SK-N-SH treated with all-trans-retinoic acid at 6 μM for 48 hours (cell line): ENCODE measurements around the gene EDC3.

Experiments
- ATAC-seq: fragments of 200-7000 bp; cut with Tn5 transposase; 3 replicates; pipeline ENCODE4 v1.9.1; 2020; ENCODE audit warnings: mild to moderate bottlenecking, moderate library complexity
- ARNTL ChIP-seq: fragments of 450-650 bp; formaldehyde crosslinking; IDR thresholded peaks from 2 replicates; pipeline ENCODE4 v1.5.0; 2020; ENCODE audit warnings: low read depth, mild to moderate bottlenecking, moderate library complexity, borderline replicate concordance
- BACH2 ChIP-seq: fragments of 250-450 bp; sonication (Bioruptor Pico); IDR thresholded peaks from 2 replicates; pipeline ENCODE4 v1.9.0; 2021; ENCODE audit warnings: mild to moderate bottlenecking, borderline replicate concordance
- CSDC2 ChIP-seq: fragments of 250-450 bp; sonication (Bioruptor Pico); IDR thresholded peaks from 2 replicates; pipeline ENCODE4 v1.5.0; 2020; ENCODE audit warnings: mild to moderate bottlenecking, moderate library complexity
- CSRNP3 ChIP-seq: fragments of 250-450 bp; sonication (Bioruptor Pico); IDR thresholded peaks from 2 replicates; pipeline ENCODE4 v1.5.1; 2021; ENCODE audit warnings: mild to moderate bottlenecking, moderate library complexity
- ESRRG ChIP-seq: fragments of 250-450 bp; sonication (Bioruptor Pico); IDR thresholded peaks from 2 replicates; pipeline ENCODE4 v1.6.1; 2021; ENCODE audit warnings: mild to moderate bottlenecking
- GLIS3 ChIP-seq: fragments of 250-450 bp; sonication (Bioruptor Pico); IDR thresholded peaks from 2 replicates; pipeline ENCODE4 v1.5.0; 2020; ENCODE audit warnings: mild to moderate bottlenecking, moderate library complexity
- OSR1 ChIP-seq: fragments of 250-450 bp; sonication (Bioruptor Pico); IDR thresholded peaks from 2 replicates; pipeline ENCODE4 v1.8.0; 2022; ENCODE audit warnings: moderate library complexity, mild to moderate bottlenecking, inconsistent platforms
- PATZ1 ChIP-seq: fragments of 250-450 bp; sonication (Bioruptor Pico); IDR thresholded peaks from 2 replicates; pipeline ENCODE4 v1.8.0; 2020; ENCODE audit warnings: mild to moderate bottlenecking, moderate library complexity, borderline replicate concordance
- POU6F1 ChIP-seq: fragments of 250-450 bp; sonication (Bioruptor Pico); IDR thresholded peaks from 2 replicates; pipeline ENCODE4 v1.8.0; 2021; ENCODE audit warnings: low read depth, mild to moderate bottlenecking, moderate library complexity, borderline replicate concordance
- PPARA ChIP-seq: fragments of 250-450 bp; sonication (Bioruptor Pico); IDR thresholded peaks from 2 replicates; pipeline ENCODE4 v1.5.0; 2020; ENCODE audit warnings: mild to moderate bottlenecking, borderline replicate concordance
- RARB ChIP-seq: fragments of 250-450 bp; sonication (Bioruptor Pico); IDR thresholded peaks from 2 replicates; pipeline ENCODE4 v1.8.0; 2021; ENCODE audit warnings: mild to moderate bottlenecking, moderate library complexity
- SNAI2 ChIP-seq: fragments of 250-450 bp; sonication (Bioruptor Pico); IDR thresholded peaks from 2 replicates; pipeline ENCODE4 v1.5.0; 2020; ENCODE audit warnings: mild to moderate bottlenecking, moderate library complexity
- TCF4 ChIP-seq: fragments of 250-450 bp; sonication (Bioruptor Pico); IDR thresholded peaks from 2 replicates; pipeline ENCODE4 v1.8.0; 2021; ENCODE audit warnings: mild to moderate bottlenecking, moderate library complexity, borderline replicate concordance
- TOX ChIP-seq: fragments of 250-450 bp; sonication (Bioruptor Pico); IDR thresholded peaks from 2 replicates; pipeline ENCODE4 v1.8.0; 2021; ENCODE audit warnings: mild to moderate bottlenecking, moderate library complexity, borderline replicate concordance
- ZC3H10 ChIP-seq: fragments of 250-450 bp; sonication (Bioruptor Pico); IDR thresholded peaks from 2 replicates; pipeline ENCODE4 v1.5.1; 2021; ENCODE audit warnings: mild to moderate bottlenecking, moderate library complexity
- ZFP3 ChIP-seq: fragments of 250-450 bp; sonication (Bioruptor Pico); IDR thresholded peaks from 2 replicates; pipeline ENCODE4 v1.5.0; 2020; ENCODE audit warnings: mild to moderate bottlenecking, moderate library complexity
- ZFP30 ChIP-seq: fragments of 450-650 bp; formaldehyde crosslinking; IDR thresholded peaks from 2 replicates; pipeline ENCODE4 v1.5.0; 2022; ENCODE audit warnings: mild to moderate bottlenecking, moderate library complexity
- ZNF565 ChIP-seq: fragments of 450-650 bp; formaldehyde crosslinking; conservative IDR thresholded peaks from 2 replicates; pipeline ENCODE4 v1.5.0; 2020; ENCODE audit warnings: low read depth, mild to moderate bottlenecking, moderate library complexity
- ZNF70 ChIP-seq: fragments of 450-650 bp; formaldehyde crosslinking; IDR thresholded peaks from 2 replicates; pipeline ENCODE4 v1.5.0; 2020; ENCODE audit warnings: mild to moderate bottlenecking, moderate library complexity
- ZNF8 ChIP-seq: fragments of 450-650 bp; formaldehyde crosslinking; IDR thresholded peaks from 2 replicates; pipeline ENCODE4 v1.5.0; 2020; ENCODE audit warnings: mild to moderate bottlenecking, moderate library complexity
- TF ChIP-seq, protein P1 (sequence below): fragments of 250-450 bp; sonication (Bioruptor Pico); IDR thresholded peaks from 2 replicates; pipeline ENCODE4 v1.5.1; 2020; ENCODE audit warnings: low read depth, mild to moderate bottlenecking, moderate library complexity
- TF ChIP-seq, protein P2 (sequence below): fragments of 250-450 bp; sonication (Bioruptor Pico); IDR thresholded peaks from 2 replicates; pipeline ENCODE4 v1.5.0; 2020; ENCODE audit warnings: mild to moderate bottlenecking, moderate library complexity

The EDC3 gene

DNA sequence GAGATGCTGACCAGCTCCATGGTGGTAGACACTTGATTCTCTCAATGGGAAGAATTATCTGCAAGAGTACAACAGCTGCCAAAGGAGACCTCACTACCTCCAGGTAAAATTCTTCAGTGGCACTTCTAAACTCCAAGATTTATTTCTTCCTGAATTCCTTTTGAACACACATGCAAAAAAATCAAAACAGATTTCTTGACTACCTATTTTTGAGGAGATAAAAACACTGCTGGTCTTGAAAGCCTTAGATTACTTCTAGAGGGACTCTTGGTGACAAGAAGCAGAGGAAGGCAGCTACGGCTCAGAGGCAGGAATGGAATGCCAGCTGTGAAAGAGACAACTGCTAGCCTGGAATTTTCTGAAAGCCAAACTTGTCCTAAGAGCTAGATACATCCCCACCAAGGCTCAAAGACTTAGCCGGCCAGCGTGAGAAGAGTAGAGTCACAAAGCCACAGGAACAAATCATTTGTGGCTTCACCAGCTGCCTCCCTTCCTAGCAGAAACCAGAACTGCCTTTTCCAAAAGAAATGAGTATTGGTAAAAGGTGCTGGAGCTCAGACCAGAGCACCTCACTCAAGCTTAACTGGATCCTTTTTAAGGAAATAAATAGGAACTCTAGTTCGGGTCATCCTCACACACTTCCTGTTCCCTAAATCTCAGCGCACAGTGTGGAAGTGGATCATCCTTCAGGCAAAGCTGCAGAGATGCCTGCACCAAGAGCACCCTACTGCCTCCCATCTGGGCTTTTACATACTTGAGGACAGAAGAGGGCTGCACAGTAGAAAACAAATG lies 47.6 kb downstream of the EDC3 start:
- no peak for TF ChIP-seq BACH2 (CRISPR knock-in tag)
- TF ChIP-seq, protein P1, sequence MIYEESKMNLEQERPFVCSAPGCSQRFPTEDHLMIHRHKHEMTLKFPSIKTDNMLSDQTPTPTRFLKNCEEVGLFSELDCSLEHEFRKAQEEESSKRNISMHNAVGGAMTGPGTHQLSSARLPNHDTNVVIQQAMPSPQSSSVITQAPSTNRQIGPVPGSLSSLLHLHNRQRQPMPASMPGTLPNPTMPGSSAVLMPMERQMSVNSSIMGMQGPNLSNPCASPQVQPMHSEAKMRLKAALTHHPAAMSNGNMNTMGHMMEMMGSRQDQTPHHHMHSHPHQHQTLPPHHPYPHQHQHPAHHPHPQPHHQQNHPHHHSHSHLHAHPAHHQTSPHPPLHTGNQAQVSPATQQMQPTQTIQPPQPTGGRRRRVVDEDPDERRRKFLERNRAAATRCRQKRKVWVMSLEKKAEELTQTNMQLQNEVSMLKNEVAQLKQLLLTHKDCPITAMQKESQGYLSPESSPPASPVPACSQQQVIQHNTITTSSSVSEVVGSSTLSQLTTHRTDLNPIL (CRISPR knock-in tag) = no peak
- TF ChIP-seq TCF4 (CRISPR knock-in tag) = no peak
- TF ChIP-seq TOX (CRISPR knock-in tag) = no peak
- no peak for TF ChIP-seq PPARA (CRISPR knock-in tag)
- no peak for TF ChIP-seq ZNF70 (CRISPR knock-in tag)
- TF ChIP-seq ESRRG (CRISPR knock-in tag) = no peak
- no peak for TF ChIP-seq ZC3H10 (CRISPR knock-in tag)
- no peak for TF ChIP-seq CSDC2 (CRISPR knock-in tag)
- TF ChIP-seq PATZ1 (CRISPR knock-in tag) = no peak
- no peak for TF ChIP-seq RARB (CRISPR knock-in tag)
- no peak for TF ChIP-seq CSRNP3 (CRISPR knock-in tag)
- TF ChIP-seq, protein P2, sequence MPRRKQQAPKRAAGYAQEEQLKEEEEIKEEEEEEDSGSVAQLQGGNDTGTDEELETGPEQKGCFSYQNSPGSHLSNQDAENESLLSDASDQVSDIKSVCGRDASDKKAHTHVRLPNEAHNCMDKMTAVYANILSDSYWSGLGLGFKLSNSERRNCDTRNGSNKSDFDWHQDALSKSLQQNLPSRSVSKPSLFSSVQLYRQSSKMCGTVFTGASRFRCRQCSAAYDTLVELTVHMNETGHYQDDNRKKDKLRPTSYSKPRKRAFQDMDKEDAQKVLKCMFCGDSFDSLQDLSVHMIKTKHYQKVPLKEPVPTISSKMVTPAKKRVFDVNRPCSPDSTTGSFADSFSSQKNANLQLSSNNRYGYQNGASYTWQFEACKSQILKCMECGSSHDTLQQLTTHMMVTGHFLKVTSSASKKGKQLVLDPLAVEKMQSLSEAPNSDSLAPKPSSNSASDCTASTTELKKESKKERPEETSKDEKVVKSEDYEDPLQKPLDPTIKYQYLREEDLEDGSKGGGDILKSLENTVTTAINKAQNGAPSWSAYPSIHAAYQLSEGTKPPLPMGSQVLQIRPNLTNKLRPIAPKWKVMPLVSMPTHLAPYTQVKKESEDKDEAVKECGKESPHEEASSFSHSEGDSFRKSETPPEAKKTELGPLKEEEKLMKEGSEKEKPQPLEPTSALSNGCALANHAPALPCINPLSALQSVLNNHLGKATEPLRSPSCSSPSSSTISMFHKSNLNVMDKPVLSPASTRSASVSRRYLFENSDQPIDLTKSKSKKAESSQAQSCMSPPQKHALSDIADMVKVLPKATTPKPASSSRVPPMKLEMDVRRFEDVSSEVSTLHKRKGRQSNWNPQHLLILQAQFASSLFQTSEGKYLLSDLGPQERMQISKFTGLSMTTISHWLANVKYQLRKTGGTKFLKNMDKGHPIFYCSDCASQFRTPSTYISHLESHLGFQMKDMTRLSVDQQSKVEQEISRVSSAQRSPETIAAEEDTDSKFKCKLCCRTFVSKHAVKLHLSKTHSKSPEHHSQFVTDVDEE (CRISPR knock-in tag) = no peak
- TF ChIP-seq SNAI2 = no peak
- TF ChIP-seq ZNF8 = no peak
- TF ChIP-seq OSR1 (CRISPR knock-in tag) = no peak
- TF ChIP-seq, all 23 proteins: peak for 0
- no peak for ATAC-seq

- no peak for TF ChIP-seq ZNF70 (CRISPR knock-in tag)
- TF ChIP-seq ESRRG (CRISPR knock-in tag) = no peak
- TF ChIP-seq CSDC2 (CRISPR knock-in tag) = no peak
- TF ChIP-seq ZNF565 = no peak
- TF ChIP-seq ZFP30 (CRISPR knock-in tag) = no peak
- no peak for TF ChIP-seq TOX (CRISPR knock-in tag)
- ATAC-seq = no peak; the same call in 2 of the 3 replicates
Observed at GRCh38 chr15:74646480-74646879, 49.3 kb downstream of the EDC3 start.

DNA sequence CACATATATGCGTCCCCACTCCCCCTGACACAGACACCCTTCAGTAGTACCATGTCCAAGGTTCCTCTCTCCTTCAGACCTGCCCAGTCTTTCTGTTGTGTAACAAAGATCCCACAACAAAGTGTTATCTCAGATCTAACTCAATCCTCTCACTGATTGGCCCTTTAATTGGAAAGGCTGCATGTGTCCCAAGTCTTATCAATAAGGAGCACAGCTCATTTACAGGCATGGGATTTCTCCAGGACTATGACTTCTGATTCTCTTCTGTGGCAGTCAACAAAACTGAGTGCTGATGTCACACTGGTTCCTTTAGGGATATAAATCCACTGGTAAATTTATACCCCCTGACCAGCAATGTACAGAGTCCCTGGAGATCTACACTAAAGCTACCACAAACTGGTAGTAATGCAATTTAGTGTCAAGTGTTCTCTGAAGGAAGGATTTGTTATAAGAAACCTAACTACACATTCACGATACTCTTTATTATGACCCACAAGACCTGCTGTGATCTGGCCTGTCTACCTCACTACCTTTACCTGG lies 52.1 kb downstream of the EDC3 start:
- ATAC-seq = no peak
- TF ChIP-seq ZNF8 = no peak
- TF ChIP-seq, protein P1 (CRISPR knock-in tag) = no peak
- TF ChIP-seq ESRRG (CRISPR knock-in tag) = no peak
- no peak for TF ChIP-seq ZFP30 (CRISPR knock-in tag)
- TF ChIP-seq PATZ1 (CRISPR knock-in tag) = no peak
- TF ChIP-seq SNAI2 = no peak
- TF ChIP-seq ARNTL (CRISPR knock-in tag) = no peak
- TF ChIP-seq POU6F1 (CRISPR knock-in tag) = no peak
- no peak for TF ChIP-seq BACH2 (CRISPR knock-in tag)
- no peak for TF ChIP-seq PPARA (CRISPR knock-in tag)
- no peak for TF ChIP-seq CSDC2 (CRISPR knock-in tag)
- TF ChIP-seq GLIS3 (CRISPR knock-in tag) = no peak
- no peak for TF ChIP-seq ZNF70 (CRISPR knock-in tag)
- no peak for TF ChIP-seq ZFP3
- TF ChIP-seq RARB (CRISPR knock-in tag) = no peak
- TF ChIP-seq ZNF565 = no peak
